ENCODE measurements around the gene TMEM74B. TPM values are rescaled to one million over a fixed set of nuclear protein-coding genes. Genes with fewer than 3 reads are reported as not detected.

Gene TMEM74B
- total RNA-seq, 1 experiment from 2014 or later, result 1.1 TPM

- Histone ChIP-seq H3K27me3 (ENCODE audit: control insufficient read depth, insufficient read depth, low read length) (peaks cover 19% of the 10 kb centered on the region), H3K4me1 (ENCODE audit: control insufficient read depth, insufficient read depth, low read length) (0 out of 2 replicates have a peak, but pooled peaks cover 2% of the 10 kb centered on the region), H3K36me3 (ENCODE audit: control insufficient read depth, insufficient read depth, low read length) (no peaks in the 10 kb centered on the region), H3K9me3 (ENCODE audit: control insufficient read depth, insufficient read depth, low read depth, low read length) (no peaks in the 10 kb centered on the region), H3K27ac (ENCODE audit: low read length) (no peak overlapping the region), H3K4me3 (ENCODE audit: low read depth in 2 of 2, low read length in 2 of 2) (no peak overlapping the region)
- ATAC-seq (no peak), DNase-seq (ENCODE audit: low read depth, low spot score) (no peak)
- POLR2A ChIA-PET, result no interaction called here
- intact Hi-C loops (cut with micrococcal nuclease; ENCODE audit: unreplicated experiment), result loop anchor here (10.0 kb wide), 2 partner anchors 263 to 397 kb away; no protein-coding TSS in a partner anchor
- CTCF ChIA-PET, result interaction anchor here (1.3 to 1.4 kb wide), 2 partner anchors 292 to 394 kb away, joined by 3 to 8 read pairs; no protein-coding TSS in a partner anchor
- BruUV-seq (replicated peaks), result no TSS peak
- in situ Hi-C loops (cut with HindIII; ENCODE audit: low pct_unique_long_range_greater_than_20kb, low sequenced_read_pairs), result no loop called here
- TF ChIP-seq REST (IDR thresholded peaks at IDR 0.05; ENCODE audit: insufficient read depth in 1 of 2, low read depth in 2 of 2, low read length in 1 of 2) (no peak), POLR2AphosphoS5 (IDR thresholded peaks at IDR 0.05; ENCODE audit: low read depth, low read length) (no peak), SIN3A (IDR thresholded peaks at IDR 0.05; ENCODE audit: borderline replicate concordance, insufficient read depth, low read depth, low read length) (no peak), TCF7L2 (IDR thresholded peaks at IDR 0.05; ENCODE audit: low read depth, low read length) (no peak), CTCF (IDR thresholded peaks at IDR 0.05) (no peak)
Observed at GRCh38 chr20:1212023-1212422, 27.2 kb upstream of the TMEM74B start.

GRCh38 chr20:1210501-1210900 lies 25.7 kb upstream of the TMEM74B start:
- Histone ChIP-seq H3K27me3 (ENCODE audit: control insufficient read depth, insufficient read depth, low read length) (peaks cover 19% of the 10 kb centered on the region), H3K9me3 (ENCODE audit: control insufficient read depth, insufficient read depth, low read depth, low read length) (no peaks in the 10 kb centered on the region), H3K4me1 (ENCODE audit: control insufficient read depth, insufficient read depth, low read length) (0 out of 2 replicates have a peak, but pooled peaks cover 2% of the 10 kb centered on the region), H3K36me3 (ENCODE audit: control insufficient read depth, insufficient read depth, low read length) (no peaks in the 10 kb centered on the region), H3K4me3 (ENCODE audit: low read depth in 2 of 2, low read length in 2 of 2) (no peak overlapping the region), H3K27ac (ENCODE audit: low read length) (no peak overlapping the region)
- DNase-seq (ENCODE audit: low read depth, low spot score) (no peak), ATAC-seq (no peak)
- in situ Hi-C loops (cut with HindIII; ENCODE audit: low pct_unique_long_range_greater_than_20kb, low sequenced_read_pairs), result no loop called here
- ChIA-PET POLR2A (no interaction called here), CTCF (interaction anchor here (1.2 kb wide), 1 partner anchor 566 kb away, joined by 3 read pairs; no protein-coding TSS in a partner anchor)
- no peak for TF ChIP-seq POLR2AphosphoS5 (IDR thresholded peaks at IDR 0.05; ENCODE audit: low read depth, low read length)
- TF ChIP-seq SIN3A (IDR thresholded peaks at IDR 0.05; ENCODE audit: borderline replicate concordance, insufficient read depth, low read depth, low read length), result no peak
- no peak for TF ChIP-seq TCF7L2 (IDR thresholded peaks at IDR 0.05; ENCODE audit: low read depth, low read length)
- TF ChIP-seq CTCF (IDR thresholded peaks at IDR 0.05), result no peak
- no peak for TF ChIP-seq REST (IDR thresholded peaks at IDR 0.05; ENCODE audit: insufficient read depth in 1 of 2, low read depth in 2 of 2, low read length in 1 of 2)
- intact Hi-C loops (cut with micrococcal nuclease; ENCODE audit: unreplicated experiment), result loop anchor here (10.0 kb wide), 2 partner anchors 264 to 396 kb away; no protein-coding TSS in a partner anchor
- BruUV-seq (replicated peaks), result no TSS peak
